ENCODE results near the gene SNX14.

DNA sequence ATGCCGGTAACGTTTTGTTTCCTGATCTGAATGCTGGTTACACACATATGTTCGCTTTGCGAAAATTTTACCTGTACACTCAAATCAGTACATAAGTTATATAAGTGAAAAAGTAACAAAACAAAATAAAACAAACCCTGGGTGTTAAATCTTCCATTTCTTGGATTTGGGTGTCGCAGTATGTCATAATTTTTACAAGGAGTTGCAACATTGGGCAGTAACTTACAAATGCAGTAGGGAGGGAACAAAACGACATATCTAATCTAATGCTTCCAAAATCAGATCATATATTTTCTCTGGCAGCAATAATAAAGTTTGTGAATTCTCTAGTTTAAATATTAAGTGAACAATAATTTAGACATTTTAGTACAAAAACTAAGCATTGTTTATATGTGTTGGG, 25.2 kb downstream of the SNX14 start:
- TF ChIP-seq, protein P1, sequence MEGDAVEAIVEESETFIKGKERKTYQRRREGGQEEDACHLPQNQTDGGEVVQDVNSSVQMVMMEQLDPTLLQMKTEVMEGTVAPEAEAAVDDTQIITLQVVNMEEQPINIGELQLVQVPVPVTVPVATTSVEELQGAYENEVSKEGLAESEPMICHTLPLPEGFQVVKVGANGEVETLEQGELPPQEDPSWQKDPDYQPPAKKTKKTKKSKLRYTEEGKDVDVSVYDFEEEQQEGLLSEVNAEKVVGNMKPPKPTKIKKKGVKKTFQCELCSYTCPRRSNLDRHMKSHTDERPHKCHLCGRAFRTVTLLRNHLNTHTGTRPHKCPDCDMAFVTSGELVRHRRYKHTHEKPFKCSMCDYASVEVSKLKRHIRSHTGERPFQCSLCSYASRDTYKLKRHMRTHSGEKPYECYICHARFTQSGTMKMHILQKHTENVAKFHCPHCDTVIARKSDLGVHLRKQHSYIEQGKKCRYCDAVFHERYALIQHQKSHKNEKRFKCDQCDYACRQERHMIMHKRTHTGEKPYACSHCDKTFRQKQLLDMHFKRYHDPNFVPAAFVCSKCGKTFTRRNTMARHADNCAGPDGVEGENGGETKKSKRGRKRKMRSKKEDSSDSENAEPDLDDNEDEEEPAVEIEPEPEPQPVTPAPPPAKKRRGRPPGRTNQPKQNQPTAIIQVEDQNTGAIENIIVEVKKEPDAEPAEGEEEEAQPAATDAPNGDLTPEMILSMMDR (IDR thresholded peaks at IDR 0.05; ENCODE audit: extremely low read depth in 1 of 2, insufficient read depth in 1 of 2, low read depth in 1 of 2, low read length in 2 of 2): no peak
- TF ChIP-seq POLR2AphosphoS5 (IDR thresholded peaks at IDR 0.05; ENCODE audit: insufficient read depth, low read depth, low read length): no peak
- TF ChIP-seq POLR2A (IDR thresholded peaks at IDR 0.05; ENCODE audit: low read depth, low read length): no peak
- TF ChIP-seq EZH2 (IDR thresholded peaks at IDR 0.05; ENCODE audit: borderline replicate concordance, low read depth, low read length, severe bottlenecking): no peak
- TF ChIP-seq JUN (IDR thresholded peaks at IDR 0.05; ENCODE audit: borderline replicate concordance, insufficient read depth, insufficient read length, low read depth): no peak
- no peak for TF ChIP-seq MYC (IDR thresholded peaks at IDR 0.05; ENCODE audit: low read depth, low read length)
- TF ChIP-seq, protein P2, sequence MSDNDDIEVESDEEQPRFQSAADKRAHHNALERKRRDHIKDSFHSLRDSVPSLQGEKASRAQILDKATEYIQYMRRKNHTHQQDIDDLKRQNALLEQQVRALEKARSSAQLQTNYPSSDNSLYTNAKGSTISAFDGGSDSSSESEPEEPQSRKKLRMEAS (IDR thresholded peaks at IDR 0.05; ENCODE audit: insufficient read depth, insufficient read length): no peak

Measured in endothelial cell of umbilical vein (primary cell).